B cell (primary cell): ENCODE results near the gene ARHGDIG. TPM values are rescaled to one million over a fixed set of nuclear protein-coding genes. Genes with fewer than 3 reads are reported as not detected.

Experiments
- ATAC-seq: fragments of 200-7000 bp; cut with Tn5 transposase; one replicate; pipeline ENCODE4 v1.10.0; 2021; ENCODE audit warnings: low read depth, mild to moderate bottlenecking, moderate number of reproducible peaks, moderate library complexity
- CTCF ChIA-PET: fragments of 350-600 bp; sonication (Branson Sonifier 250); formaldehyde crosslinking; loops from one replicate; lab custom pipeline; 2021; ENCODE audit warnings: antibody characterized with exemption, inconsistent platforms; lab: Charles Lee
- POLR2A ChIA-PET: fragments of 350-600 bp; sonication (Branson Sonifier 250); formaldehyde crosslinking; loops from one replicate; lab custom pipeline; 2021; ENCODE audit warnings: antibody characterized with exemption; lab: Charles Lee
- DNase-seq: peaks from one replicate; pipeline ENCODE4 v3.0.0; 2013
- H2AFZ ChIP-seq: 2 replicates; pipeline ENCODE4 v1.6.1; 2012; ENCODE audit warnings: mild to moderate bottlenecking, low read depth, low read length; ENCODE audit not compliant: insufficient read depth, poor library complexity, severe bottlenecking
- H3K27ac ChIP-seq, 2 donors: 1 replicate in 1 of 2; 2 replicates in 1 of 2; pipeline ENCODE4 v1.5.1; 2012 to 2013; ENCODE audit warnings: low read length in 2 of 2, mild to moderate bottlenecking in 2 of 2, moderate library complexity in 1 of 2
- H3K27me3 ChIP-seq, 4 experiments: fragments of 200-600 bp in 1 of 4; sonication (generic) in 1 of 4; replicated peaks in 1 of 4; 1 replicate in 2 of 4; 2 replicates in 2 of 4; pipeline versions ENCODE4 v1.6.1 to v1.7.0; 2013 to 2016; ENCODE audit warnings: low read length in 3 of 4, mild to moderate bottlenecking in 2 of 4, mixed read lengths in 1 of 4, moderate library complexity in 1 of 4; ENCODE audit not compliant: insufficient read depth in 4 of 4, control insufficient read depth in 3 of 4; ENCODE audit errors: control extremely low read depth in 1 of 4
- H3K36me3 ChIP-seq, 2 experiments: replicated peaks in 1 of 2; 1 replicate in 1 of 2; 2 replicates in 1 of 2; pipeline versions ENCODE4 v1.6.1 to v1.7.1; 2013; ENCODE audit warnings: low read length in 1 of 2; ENCODE audit not compliant: insufficient read depth in 2 of 2, control insufficient read depth in 1 of 2; ENCODE audit errors: control extremely low read depth in 1 of 2, extremely low read depth in 1 of 2
- H3K4me1 ChIP-seq, 2 donors: fragments of 200-600 bp in 1 of 2; sonication (generic) in 1 of 2; 1 replicate in 1 of 2; 2 replicates in 1 of 2; pipeline versions ENCODE4 v1.5.1 to v1.6.1; 2013 to 2017; ENCODE audit warnings: low read length in 2 of 2; ENCODE audit not compliant: control insufficient read depth in 2 of 2, insufficient read depth in 2 of 2
- H3K4me2 ChIP-seq: replicated peaks from 2 replicates; pipeline ENCODE3; 2012; ENCODE audit warnings: mild to moderate bottlenecking, low read depth, low read length; ENCODE audit not compliant: poor library complexity, severe bottlenecking
- H3K4me3 ChIP-seq, 5 experiments: fragments of 200-600 bp in 1 of 5; sonication (generic) in 1 of 5; 1 replicate in 3 of 5; 2 replicates in 2 of 5; pipeline versions ENCODE4 v1.5.1 to v1.7.0; 2011 to 2016; ENCODE audit warnings: low read length in 4 of 5, mild to moderate bottlenecking in 4 of 5, low read depth in 2 of 5, control low read depth in 1 of 5, moderate library complexity in 1 of 5; ENCODE audit not compliant: insufficient read depth in 1 of 5; ENCODE audit errors: control extremely low read depth in 1 of 5, extremely low read depth in 1 of 5
- H3K79me2 ChIP-seq: fragments of 200-600 bp; sonication (generic); one replicate; pipeline ENCODE4 v1.6.0; 2016; ENCODE audit warnings: low read length; ENCODE audit not compliant: control insufficient read depth, insufficient read depth
- H3K9ac ChIP-seq: fragments of 200-600 bp; sonication (generic); 2 replicates; pipeline ENCODE4 v1.6.1; 2017; ENCODE audit warnings: mild to moderate bottlenecking, low read length, moderate library complexity
- H3K9me3 ChIP-seq, 3 donors: one replicate each; pipeline versions ENCODE4 v1.6.1 to v1.7.1; 2013; ENCODE audit warnings: low read length in 2 of 3; ENCODE audit not compliant: control insufficient read depth in 2 of 3, insufficient read depth in 1 of 3; ENCODE audit errors: control extremely low read depth in 1 of 3
- H4K20me1 ChIP-seq: 2 replicates; pipeline ENCODE4 v1.6.0; 2012; ENCODE audit warnings: mild to moderate bottlenecking, low read length; ENCODE audit not compliant: insufficient read depth, control insufficient read depth, poor library complexity, severe bottlenecking
- H3K27ac Mint-ChIP-seq: one replicate; pipeline ENCODE4 v1.8.0; 2021; ENCODE audit warnings: mixed read lengths
- H3K27me3 Mint-ChIP-seq: one replicate; pipeline ENCODE4 v1.8.0; 2021; ENCODE audit warnings: mixed read lengths
- H3K4me1 Mint-ChIP-seq: one replicate; pipeline ENCODE4 v1.8.0; 2021; ENCODE audit warnings: mixed read lengths
- H3K4me3 Mint-ChIP-seq: one replicate; pipeline ENCODE4 v1.8.0; 2021; ENCODE audit warnings: mixed read lengths
- H3K9me3 Mint-ChIP-seq: one replicate; pipeline ENCODE4 v1.8.0; 2022; ENCODE audit warnings: mixed read lengths; ENCODE audit not compliant: insufficient read depth
- EZH2 ChIP-seq: IDR thresholded peaks from 2 replicates; pipeline ENCODE4 v1.6.1; 2012; ENCODE audit warnings: borderline replicate concordance, low read depth, mild to moderate bottlenecking, moderate library complexity, low read length; ENCODE audit not compliant: insufficient read depth, poor library complexity, severe bottlenecking
- WGBS: methylation state at CpG from one replicate; pipeline ENCODE4 v1.1.5; 2013; ENCODE audit warnings: missing lambda C conversion rate; ENCODE audit not compliant: insufficient coverage; 5-methylcytosine and 5-hydroxymethylcytosine counted together
- intact Hi-C: fragments of 100-400 bp; cut with micrococcal nuclease; formaldehyde crosslinking; loops from one replicate; pipeline ENCODE4 v1.10.0; 2022
- polyA plus RNA-seq: library from polyadenylated mRNA; depleted of rRNA; stranded (reverse); fragments of >200 nt; gene quantifications from 2 replicates; pipeline ENCODE4 v1.2.3, GENCODE V29; 2012
- total RNA-seq, 2 donors: library from RNA; stranded (reverse); fragments of 120-200 nt in 1 of 2; gene quantifications; 1 replicate in 1 of 2; 2 replicates in 1 of 2; pipeline versions ENCODE4 v1.2.3 to v1.2.4, GENCODE V29; 2013 to 2022
- TF ChIP-seq, protein P1 (sequence below): fragments of 200-600 bp; IDR thresholded peaks from one replicate; pipeline ENCODE4 v1.8.0; 2022; ENCODE audit warnings: antibody characterized with exemption, mild to moderate bottlenecking

ARHGDIG gene
- total and polyA plus RNA-seq, 2 donors (not counting 1 experiment from before 2014, with no cell fraction given), result 0.64 TPM; not detected in 1

DNA sequence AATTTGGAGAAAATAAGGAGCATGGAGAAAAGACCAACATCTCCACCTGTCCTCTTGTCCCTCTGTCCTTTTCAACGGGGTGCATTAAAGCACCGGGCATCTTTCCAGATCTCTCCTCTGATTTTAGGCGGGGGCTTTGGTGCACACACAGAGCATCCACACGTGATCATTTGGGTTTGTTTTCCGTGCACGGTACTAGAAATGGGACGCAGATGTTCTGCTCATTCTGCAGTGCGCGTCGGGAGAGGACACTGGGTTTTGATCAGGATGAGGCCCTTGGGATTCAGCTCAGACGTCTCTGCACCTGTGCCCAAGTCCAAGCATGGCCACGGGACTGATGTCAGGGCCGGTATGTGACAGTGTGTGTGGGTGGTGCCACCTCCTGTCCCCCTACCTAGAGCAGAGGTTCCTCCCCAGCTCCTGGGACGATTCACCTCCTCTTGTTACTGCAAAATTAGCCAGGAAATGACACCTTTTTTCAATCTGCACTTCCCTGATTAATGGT lies 34.5 kb downstream of the ARHGDIG start:
- Histone ChIP-seq H4K20me1 (peaks cover 74% of the 10 kb centered on the region), H3K4me2 (no peak overlapping the region), H3K4me3 (no peak overlapping the region), H3K9me3 (no peaks in the 10 kb centered on the region), H3K36me3 (peaks cover 1 to 46% of the 10 kb centered on the region in 2 experiments), H3K79me2 (peaks cover 83% of the 10 kb centered on the region), H3K4me1 (no peaks in the 10 kb centered on the region), H3K9ac (no peak overlapping the region), H2AFZ (no peak overlapping the region), H3K27me3 (no peaks in the 10 kb centered on the region), H3K27ac (no peak overlapping the region)
- ChIA-PET CTCF (no interaction called here), POLR2A (no interaction called here)
- Mint-ChIP-seq H3K9me3 (no peaks in the 10 kb centered on the region), H3K4me1 (peaks cover 4% of the 10 kb centered on the region), H3K27ac (no peak overlapping the region), H3K27me3 (no peaks in the 10 kb centered on the region), H3K4me3 (no peak overlapping the region)
- no peak for DNase-seq
- 95% methylated on average over 11 of the region's 14 CpGs for WGBS
- no peak for TF ChIP-seq EZH2
- intact Hi-C loops, result no loop called here
- ATAC-seq, result no peak

GRCh38 chr16:316741-317464 lies 36.5 kb downstream of the ARHGDIG start:
- no peak for ATAC-seq
- Mint-ChIP-seq H3K27ac (no peak overlapping the region), H3K4me3 (no peak overlapping the region), H3K4me1 (peaks cover 11% of the 10 kb centered on the region), H3K9me3 (no peaks in the 10 kb centered on the region), H3K27me3 (no peaks in the 10 kb centered on the region)
- Histone ChIP-seq H2AFZ (no peak overlapping the region), H3K4me3 (no peak overlapping the region), H3K79me2 (peaks cover 84% of the 10 kb centered on the region), H3K4me1 (no peaks in the 10 kb centered on the region), H4K20me1 (peaks cover 89% of the 10 kb centered on the region), H3K9ac (no peak overlapping the region), H3K27ac (no peak overlapping the region), H3K36me3 (peaks cover 1 to 45% of the 10 kb centered on the region in 2 experiments), H3K27me3 (no peaks in the 10 kb centered on the region), H3K9me3 (no peaks in the 10 kb centered on the region), H3K4me2 (no peak overlapping the region)
- intact Hi-C loops, result no loop called here
- 94% methylated on average over 17 of the region's 19 CpGs for WGBS
- ChIA-PET POLR2A (no interaction called here), CTCF (no interaction called here)
- no peak for DNase-seq
- TF ChIP-seq, protein P1, sequence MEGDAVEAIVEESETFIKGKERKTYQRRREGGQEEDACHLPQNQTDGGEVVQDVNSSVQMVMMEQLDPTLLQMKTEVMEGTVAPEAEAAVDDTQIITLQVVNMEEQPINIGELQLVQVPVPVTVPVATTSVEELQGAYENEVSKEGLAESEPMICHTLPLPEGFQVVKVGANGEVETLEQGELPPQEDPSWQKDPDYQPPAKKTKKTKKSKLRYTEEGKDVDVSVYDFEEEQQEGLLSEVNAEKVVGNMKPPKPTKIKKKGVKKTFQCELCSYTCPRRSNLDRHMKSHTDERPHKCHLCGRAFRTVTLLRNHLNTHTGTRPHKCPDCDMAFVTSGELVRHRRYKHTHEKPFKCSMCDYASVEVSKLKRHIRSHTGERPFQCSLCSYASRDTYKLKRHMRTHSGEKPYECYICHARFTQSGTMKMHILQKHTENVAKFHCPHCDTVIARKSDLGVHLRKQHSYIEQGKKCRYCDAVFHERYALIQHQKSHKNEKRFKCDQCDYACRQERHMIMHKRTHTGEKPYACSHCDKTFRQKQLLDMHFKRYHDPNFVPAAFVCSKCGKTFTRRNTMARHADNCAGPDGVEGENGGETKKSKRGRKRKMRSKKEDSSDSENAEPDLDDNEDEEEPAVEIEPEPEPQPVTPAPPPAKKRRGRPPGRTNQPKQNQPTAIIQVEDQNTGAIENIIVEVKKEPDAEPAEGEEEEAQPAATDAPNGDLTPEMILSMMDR, result no peak
- no peak for TF ChIP-seq EZH2
